Hematopoietic multipotent progenitor cell treated with erythropoietin and hydrocortisone succinate and interleukin-3 and kit ligand, for 6 days (in vitro differentiated cells): ENCODE results near the gene TTC39A.

Experiments
- DNase-seq: peaks from one replicate; pipeline ENCODE4 v3.0.0-alpha.2; 2015

Gene TTC39A

DNA sequence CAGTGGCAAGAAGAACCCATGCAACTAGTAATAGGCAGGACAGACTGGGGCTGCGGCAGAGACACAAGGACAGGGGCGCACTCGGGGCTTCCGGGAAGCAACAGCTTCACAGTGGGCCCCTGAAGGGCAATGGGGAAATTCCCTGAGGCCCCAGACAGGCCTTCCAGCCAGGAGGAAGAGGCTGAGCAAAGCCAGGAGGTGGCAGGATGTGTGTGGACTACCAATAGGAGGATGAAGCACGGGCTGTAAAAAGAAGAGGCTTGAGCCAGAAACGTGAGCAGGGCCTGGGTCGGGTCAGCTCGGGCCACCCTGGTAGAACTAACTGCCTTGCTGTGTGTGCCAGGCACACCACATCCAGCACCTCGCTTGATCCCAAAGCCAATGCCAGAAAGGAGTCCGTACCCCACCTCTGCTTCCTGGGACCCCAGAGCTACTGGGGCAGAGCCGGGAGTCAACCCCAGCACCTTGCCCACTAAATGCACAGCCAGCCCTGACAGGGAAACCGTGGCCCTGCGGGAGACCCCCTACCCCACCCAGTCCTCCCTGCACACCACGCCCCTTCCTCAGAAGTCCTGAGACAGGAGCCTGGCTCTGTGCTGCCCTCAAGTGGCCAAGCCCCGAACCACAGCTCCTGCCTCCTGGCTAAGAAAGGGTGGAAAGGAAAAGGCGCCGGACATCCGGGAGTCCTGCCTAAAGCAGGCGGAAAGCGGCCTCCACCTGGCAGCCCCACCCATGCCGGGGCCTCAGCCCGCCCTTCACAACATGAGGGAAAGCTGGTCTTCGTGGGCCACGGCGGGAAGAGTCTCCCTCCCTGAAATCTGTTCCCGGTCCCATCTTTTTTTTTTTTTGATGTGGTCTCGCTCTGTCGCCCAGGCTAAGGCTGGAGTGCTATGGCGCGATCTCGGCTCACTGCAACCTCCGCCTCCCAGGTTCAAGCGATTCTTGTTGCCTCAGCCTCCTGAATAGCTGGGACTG, 33.7 kb downstream of the TTC39A start:
- DNase-seq: peak; percentile 84

DNA sequence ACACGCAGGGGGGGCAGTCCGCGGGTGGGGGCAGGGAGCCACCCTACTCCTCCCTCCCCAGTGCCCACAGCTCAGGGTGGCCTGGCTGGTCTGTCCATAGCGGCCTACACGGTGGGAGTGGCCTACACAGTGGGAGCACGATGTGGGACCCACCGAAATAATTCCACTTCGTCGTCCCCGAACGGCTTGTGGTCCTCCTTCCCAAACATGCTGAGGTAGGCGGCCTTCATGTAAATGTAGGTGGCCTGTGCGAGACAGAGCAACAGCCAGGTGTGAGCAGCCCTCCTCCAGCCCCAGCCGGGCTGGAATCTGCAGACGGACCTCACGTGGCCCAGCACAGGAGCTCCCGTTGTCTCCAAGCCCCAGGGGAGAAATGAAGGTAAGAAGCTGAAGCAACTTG, 34.4 kb downstream of the TTC39A start:
- no peak for DNase-seq

DNA sequence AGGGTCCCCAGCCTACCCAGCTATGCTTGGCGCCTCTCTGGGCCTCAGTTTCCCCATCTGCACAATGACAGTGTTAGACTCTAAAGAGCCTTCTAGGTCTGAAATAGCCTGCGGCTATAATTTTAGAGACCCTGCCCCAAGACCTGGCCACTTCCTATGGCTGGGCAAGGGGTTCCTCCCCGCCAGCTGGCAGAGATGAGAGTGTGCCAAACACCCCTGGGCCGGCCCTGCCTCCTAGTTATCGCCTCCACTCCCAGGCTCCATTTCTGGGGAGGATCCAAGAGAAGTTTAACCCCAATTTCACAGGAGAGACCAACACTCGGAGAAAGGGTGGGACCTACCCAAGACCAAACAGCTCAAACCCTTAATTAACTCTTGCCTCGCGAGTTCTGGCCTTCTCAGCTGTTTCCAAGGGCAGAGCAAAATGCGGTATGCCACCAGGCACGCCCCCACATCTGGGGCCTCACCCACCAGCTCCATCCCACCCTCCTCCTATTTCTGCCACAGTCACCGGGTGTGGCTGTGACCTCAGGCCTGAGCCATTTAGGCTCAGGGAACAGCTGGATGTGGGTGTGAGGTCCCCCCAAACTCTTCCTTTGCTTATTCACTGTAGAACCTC, 35.7 kb downstream of the TTC39A start:
- peak; percentile 92 for DNase-seq

DNA sequence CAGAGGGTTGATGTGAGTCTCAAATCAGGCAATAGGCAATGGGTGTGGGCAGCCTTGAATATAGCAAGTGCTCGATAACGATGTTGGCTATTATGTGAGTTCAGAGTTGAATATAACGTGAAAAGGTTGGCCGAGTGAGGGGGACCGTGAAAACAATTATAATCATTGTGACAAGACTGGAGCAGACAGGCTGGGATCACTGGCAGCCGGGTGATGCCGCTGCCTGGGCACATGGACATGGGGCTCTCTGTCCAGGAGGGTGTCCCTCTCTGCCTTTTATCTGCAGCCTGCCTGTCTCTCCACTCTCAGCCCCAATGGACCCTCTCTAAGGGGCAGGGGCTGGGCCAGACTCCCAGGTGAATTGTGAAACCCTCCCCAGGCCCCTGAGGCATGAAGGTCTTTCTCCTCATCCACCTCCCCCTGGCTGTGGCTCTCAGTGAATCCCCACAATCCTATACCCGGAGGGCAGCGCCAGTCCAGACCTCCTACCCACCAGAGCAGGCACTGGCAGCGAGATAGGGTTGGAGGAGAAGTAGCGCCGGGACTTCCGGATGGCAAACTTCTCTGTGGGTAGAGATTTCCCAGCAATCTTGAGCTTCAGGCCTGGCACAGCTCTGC, 36.4 kb downstream of the TTC39A start:
- no peak for DNase-seq

DNA sequence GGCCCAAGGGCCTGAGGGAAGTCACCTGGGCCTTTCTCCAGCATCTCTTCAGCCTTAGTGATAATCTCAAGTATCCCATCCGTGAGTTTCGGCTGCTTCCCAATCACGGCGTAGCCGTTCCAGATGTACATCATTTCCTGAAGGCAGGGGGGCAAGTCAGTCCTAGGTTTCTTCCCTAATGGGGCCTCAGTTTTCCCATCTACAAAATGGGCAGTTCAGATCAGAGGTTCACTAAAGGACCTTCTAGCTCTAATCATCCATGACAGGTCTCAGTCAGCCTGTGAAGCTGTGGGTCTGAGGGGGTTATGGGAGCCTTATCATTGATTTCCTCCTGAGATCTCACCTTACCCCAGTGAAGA, 39.9 kb downstream of the TTC39A start:
- DNase-seq: no peak

DNA sequence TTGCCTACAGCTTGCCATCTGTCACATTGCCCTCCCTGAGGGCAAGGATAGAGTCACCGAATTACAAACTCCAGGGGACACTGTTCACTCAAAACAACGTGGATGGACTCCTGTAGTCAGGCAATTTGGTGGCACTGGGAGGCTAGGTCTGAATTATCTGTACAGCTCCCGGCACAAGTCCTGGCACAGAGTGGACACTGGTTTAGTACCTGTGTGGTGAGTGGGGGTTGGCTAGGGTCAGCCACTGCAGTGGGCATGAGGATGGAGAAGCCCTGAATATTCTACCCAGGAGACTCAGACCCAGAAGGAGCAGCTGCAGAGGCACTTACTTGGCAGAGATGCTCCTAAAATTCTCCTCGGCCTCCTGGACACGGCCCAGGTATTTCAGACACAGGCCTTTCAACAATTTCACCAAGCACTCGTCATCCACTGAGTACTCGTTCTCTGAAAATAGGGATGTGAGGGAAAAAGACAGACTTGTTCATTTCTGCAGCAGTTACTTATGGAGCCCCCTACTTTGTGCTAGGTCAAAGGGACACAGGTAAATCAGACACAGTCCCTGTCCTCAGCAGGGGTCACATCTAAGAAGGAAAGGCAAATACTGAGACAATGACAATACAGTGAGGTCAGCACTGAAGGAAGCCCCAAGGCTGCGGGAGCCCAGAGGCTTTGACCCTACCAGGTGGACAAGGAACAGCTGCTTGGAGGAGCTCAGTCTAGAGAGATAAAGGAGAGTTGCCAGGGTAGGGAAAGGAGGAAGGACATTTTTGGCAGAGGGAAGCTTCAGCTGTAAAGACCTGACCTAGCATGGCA, 40.5 kb downstream of the TTC39A start:
- no peak for DNase-seq

DNA sequence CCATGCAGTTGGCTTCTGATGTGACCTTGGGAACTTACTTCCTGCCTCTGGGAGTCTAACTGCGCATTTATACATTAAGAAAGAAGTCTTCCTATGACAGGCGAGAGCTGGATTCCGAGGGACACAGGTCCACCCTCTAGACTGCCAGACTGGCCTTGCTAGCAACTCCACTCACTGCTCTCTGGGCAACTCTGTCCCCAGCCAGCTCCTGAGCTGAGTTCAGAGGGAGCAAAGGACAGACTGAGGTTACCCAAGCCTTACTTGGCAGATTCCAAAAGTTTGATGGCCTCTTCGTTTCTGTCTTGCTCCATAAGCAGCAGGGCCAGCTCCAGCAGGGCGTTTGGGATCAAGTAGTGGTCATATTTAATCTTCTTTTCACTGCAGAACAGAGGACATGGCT, 41.8 kb downstream of the TTC39A start:
- DNase-seq: no peak

DNA sequence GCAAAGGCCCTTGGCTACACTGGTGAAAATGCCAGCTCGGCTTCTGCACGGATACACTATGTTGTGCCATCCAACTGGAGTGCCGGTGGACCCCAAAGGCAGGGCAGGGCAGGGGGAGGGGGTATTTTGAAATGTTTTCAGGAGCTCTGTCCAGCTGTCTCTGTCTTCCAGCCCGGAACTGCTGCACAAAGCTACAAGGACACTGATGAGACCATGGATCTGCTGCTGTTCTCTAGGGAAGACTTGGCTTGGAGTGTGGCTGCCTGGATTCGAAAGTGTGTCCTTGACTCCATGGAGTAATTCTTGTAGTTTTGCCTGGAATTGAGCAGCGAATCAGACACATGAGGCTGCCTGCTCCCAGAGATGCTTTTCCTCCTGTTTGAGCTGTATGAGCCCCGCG, 42.4 kb downstream of the TTC39A start:
- no peak for DNase-seq

DNA sequence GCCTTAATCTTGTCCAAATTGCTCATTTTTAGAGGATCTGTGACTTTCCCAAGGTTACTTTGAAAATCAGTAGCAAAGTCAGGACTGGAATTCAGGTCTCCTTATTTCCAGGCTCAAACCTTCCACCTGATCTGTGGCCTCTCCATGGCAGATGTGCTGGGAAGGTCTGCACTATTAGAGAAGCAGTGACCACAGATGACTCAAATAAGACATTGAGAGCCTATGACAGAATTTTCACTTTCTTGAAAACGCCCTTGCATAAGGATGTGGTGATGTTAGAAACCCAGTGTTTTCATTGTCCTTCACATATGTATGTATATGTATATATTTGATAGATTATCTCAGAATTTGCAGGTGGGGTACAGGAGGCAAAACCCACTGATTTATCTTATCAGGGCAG, 45.3 kb downstream of the TTC39A start:
- peak; percentile 45 for DNase-seq

DNA sequence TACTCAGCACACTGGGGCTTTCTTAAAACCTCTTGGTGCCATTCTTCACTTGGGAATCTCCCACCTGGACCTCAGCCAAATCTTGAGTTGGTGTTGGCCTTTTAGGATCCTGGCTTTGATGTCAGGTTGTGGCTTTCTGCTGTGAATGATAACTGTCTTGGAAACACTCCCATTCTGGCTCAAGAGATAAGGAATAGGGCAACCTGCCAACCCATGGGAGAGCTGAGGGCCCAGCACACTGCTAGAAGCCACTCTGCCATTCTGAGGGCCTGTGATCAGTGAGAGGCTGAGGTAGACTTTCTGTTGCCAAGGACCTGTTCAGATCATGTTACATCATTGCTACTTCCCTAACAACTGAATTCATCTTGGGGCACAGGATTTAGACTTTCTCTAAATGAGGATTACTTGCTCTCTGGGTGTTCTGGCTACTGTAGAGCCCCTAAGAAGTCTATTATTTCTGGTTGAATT, 45.8 kb downstream of the TTC39A start:
- peak; percentile 98 for DNase-seq

DNA sequence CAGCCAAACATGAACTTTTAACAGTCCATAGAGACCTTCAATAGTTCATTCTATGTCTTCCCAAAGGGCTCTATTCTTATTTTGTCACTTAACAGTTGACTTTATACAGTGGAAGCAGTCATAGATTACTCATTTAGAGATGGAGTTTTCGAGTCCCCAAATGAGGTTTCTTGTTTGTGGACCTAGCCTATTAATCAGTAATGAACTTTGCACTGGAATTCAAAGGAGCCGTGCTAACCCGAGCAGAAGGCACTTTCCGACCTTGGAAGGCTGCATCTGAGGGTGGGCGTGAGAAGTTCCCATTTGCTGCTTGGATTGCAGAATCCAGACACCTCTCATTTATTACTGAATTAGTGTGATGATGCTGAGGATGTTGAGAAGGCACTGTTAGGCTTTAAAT, 46.4 kb downstream of the TTC39A start:
- no peak for DNase-seq

DNA sequence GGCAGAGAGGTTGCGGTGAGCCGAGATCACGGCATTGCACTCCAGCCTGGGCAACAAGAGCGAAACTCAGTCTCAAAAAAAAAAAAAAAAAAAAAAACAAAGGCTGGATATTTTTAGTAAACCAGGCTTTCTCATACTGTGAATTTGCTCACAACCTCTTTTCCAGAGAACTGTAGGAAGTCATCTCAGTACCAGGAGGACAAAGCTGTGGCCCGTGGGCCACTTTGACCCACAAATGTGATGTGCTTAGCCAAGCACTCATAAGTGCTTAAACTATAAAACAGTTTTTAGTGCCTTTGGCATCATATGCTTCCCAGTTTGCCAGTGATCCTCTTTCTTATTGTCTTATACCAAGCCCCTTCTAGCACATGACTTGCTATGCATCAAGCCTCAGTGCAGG, 47.8 kb downstream of the TTC39A start:
- DNase-seq: no peak

DNA sequence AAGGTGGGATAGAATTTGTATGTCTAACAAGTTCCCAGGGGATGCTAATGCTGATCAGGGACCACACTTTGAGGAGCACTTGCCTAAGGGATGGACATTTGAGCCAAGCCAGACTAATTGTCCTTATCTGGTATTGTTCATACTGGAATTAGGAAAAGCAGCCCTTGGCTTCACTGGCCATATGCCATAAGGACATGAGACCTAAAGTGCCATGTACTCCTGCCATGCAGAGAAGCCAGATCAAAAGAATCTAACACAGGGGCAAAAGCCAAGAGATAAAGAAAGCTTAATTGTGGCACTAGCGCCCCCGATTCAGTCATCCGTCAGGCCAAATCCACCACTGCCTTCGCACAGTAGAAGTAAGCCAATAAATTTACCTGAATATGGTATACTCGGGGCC, 48.6 kb downstream of the TTC39A start:
- no peak for DNase-seq

DNA sequence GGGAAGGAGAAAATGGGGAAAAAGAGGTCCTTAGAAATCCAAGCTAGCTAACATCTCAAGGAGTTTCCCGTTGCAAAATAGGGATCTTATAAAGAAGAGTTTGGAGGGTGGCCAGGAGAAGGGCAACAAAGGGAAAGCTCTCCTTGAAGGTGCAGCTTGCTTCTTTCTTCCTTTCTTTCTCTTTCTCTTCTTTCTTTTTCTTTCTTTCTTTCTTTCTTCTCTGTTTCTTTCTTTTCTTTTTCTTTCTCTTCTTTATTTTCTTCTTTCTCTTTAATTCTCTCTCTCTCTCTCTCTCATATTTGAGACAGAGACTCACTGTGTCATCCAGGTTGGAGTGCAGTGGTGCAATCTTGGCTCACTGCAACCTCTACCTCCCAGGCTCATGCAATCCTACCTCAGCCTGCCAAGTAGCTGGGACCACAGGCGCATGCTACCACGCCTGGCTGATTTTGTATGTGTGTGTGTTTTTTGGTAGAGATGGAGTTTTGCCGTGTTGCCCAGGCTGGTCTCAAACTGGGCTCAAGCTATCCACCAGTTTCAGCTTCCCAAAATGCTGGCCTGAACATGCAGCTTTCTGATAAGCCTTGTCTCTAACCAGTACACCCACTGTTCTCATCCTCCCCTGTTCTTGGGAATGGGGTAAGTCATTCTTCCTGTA, 49.9 kb downstream of the TTC39A start:
- peak; percentile 30 for DNase-seq

DNA sequence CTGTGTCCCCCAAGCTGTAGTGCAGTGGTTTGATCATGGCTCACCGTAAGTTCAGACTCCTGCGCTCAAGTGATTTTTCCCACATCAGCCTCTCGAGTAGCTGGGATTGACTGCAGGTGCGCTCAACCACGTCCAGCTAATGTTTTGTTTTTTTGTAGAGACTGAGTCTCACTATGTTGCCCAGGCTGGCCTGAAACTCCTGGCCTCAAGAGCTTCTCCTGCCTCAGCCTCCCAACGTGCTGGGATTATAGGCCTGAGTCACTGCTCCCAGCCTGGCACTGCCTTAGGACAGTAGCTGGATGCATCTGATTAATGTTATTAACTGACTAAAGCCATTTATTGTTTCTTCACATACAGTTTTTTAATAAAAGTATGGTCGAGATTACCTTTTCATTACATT, 54.1 kb downstream of the TTC39A start:
- no peak for DNase-seq

DNA sequence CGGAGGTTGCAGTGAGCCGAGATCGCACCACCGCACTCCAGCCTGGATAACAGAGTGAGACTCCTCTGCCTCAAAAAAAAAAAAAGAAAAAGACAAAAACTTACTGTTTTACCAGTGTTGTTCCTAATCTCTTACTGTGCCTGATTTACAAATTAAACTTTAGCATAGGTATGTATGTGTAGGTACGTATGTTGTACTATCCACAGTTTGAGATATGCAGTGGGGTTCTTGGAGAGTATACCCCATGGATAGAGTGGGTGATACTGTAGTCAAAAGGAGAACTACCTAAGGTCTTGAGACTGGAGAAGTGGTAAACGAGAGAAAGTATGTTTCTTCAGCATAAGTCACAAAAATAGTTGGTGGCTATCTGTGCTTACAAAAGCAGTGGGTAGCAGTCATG, 55.7 kb downstream of the TTC39A start:
- DNase-seq: no peak

DNA sequence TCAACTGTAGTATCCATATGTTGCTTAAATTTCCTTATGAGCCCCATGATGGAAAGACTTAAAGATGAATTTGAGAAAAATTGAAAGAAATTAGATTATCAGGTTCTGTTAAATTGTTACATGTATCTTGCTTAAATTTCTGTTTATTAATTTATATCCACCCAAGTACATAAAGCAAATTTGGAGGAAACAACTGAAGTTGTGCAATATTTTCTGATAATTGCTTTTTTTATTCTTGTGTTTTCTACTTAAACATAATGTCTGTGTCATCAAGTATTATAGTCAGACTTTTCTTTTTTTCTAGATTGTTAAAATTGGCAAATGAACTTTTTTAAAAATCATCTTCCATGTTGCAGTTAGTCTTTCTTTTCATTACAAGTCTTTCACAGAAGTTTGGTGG, 57.4 kb downstream of the TTC39A start:
- no peak for DNase-seq

DNA sequence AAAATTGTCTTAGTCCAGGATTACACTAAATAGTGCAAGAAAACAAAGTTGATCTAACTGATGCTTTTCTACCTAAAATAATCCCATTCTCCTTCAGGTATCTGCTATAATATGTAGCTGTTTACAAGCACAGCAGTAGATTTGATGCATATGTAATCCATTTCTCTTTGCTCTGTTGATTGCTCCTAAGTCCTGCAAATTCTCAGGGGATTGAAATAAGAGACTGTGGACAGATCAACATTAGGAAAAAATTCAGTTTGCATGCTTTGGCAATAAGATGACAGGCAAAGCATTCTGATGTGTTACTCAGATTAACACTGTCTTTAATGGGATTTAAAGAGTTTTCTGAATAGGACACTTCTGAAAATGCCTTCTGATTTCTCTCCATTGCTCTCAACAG, 59.6 kb downstream of the TTC39A start:
- DNase-seq: no peak

DNA sequence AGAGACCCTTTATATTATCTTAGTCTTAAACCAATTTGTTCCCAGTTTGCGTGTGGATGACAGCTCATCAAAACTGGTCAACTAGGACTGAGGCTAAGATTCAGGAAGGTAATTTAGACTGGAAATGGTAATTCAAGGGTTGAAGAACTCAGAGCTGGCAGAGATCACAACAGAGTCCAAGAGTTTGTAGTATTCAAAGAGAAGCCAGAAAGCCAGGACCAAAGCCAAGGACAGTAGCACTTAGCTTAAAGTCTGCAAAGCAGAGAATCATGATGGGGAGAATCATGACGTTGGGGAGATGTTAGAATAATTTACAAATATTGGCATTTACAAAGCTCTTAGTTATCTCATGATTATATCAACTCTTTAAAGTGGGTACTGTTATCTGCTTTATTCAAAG, 61.7 kb downstream of the TTC39A start:
- DNase-seq: no peak

DNA sequence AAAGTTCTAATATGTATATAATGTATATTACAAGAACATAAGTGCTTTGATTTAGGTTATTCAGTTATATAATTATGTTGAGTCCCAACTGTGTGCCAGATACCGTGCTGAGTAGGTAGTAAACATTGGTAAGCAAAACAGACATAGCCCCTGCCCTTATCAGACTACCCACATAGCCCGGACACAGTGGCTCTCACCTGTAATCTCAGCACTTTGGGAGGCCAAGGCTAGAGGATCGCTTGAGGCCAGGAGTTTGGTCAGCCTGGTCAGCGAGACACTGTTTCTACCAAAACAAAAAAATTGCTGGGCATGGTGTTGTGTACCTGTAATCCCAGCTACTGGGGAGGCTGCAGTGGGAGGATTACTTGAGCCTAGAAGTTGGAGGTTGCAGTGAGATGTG, 63.6 kb downstream of the TTC39A start:
- DNase-seq: no peak

DNA sequence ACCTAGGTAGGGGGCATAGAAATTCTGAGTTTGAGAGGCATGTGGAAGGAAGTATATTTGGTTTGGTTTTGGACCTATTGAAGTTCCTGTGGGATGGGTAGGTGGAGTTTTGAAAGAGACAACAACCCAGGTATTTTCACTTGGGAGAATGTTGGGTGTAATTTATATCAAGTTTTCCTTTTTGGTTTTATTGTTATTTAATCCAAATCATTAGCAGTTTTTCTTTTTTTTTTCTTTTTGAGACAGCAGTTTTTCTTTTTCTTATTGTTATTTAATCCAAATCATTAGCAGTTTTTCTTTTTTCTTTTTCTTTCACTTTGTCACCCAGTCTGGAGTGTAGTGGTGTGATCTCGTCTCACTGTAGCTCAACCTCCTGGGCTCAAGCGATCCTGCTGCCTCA, 64.2 kb downstream of the TTC39A start:
- no peak for DNase-seq

DNA sequence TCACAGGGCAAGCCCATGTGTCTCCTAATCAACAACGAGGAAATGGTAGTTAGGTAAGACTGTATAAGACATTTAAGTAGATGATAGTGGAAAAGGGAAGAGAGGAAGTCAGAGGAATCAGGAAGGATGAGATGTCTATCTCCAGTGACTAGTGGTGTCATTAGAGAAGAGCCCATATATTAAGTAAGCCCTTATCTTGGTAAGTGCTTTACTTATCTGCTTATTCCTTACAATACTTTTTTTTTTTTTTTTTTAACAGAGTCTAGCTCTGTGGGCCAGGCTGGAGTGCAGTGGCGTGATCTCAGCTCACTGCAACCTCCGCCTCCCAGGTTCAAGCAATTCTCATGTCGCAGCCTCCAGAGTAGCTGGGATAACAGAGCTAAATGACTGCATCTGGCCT, 64.7 kb downstream of the TTC39A start:
- DNase-seq: peak; percentile 41

DNA sequence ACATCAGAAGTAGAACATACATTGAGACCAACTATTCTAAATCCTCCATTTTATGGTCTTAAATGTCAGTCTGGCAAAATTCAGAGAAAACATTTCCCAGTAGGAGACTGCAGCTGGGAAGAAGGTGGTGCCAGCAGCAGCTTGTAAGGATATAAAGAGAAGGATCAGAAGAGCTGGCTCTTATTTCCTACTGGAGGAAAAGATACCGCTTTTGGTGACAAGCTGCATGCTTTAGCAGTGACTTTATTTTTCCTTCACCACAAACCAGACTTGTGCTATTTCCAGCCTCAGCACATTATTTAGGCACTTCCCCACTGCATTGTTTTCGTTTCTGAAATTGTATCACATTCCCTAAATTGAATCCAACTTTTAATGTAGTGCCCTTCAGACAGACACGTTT, 65.9 kb downstream of the TTC39A start:
- DNase-seq: no peak
